GM23248 (cell line): ENCODE measurements around the gene PKIG.

Experiments used
- EZH2 ChIP-seq: fragments of 200-600 bp; sonication (generic); IDR thresholded peaks from 2 replicates; pipeline ENCODE4 v1.6.1; 2018; ENCODE audit warnings: antibody characterized with exemption, mild to moderate bottlenecking; ENCODE audit not compliant: insufficient read depth, poor library complexity, severe bottlenecking
- EZH2phosphoT487 ChIP-seq: fragments of 200-600 bp; sonication (generic); IDR thresholded peaks from 2 replicates; pipeline ENCODE4 v1.6.1; 2018; ENCODE audit warnings: antibody characterized with exemption, moderate library complexity, mild to moderate bottlenecking, low read depth; ENCODE audit not compliant: insufficient read depth

- no peak for TF ChIP-seq EZH2phosphoT487
- no peak for TF ChIP-seq EZH2
Observed at GRCh38 chr20:44635877-44636276, 53.5 kb downstream of the PKIG start.
